GM18511 (cell line): ENCODE data around the gene LRRC8C.
A peak's percentile ranks its signal among the peaks of the same experiment; 100 is the strongest.

ENCODE experiments used
- ATAC-seq: cut with Tn5 transposase; IDR thresholded peaks from one replicate; pipeline ENCODE4 v1.9.1; 2021; ENCODE audit warnings: mild to moderate bottlenecking, moderate library complexity; ENCODE audit not compliant: unreplicated experiment

LRRC8C gene

DNA sequence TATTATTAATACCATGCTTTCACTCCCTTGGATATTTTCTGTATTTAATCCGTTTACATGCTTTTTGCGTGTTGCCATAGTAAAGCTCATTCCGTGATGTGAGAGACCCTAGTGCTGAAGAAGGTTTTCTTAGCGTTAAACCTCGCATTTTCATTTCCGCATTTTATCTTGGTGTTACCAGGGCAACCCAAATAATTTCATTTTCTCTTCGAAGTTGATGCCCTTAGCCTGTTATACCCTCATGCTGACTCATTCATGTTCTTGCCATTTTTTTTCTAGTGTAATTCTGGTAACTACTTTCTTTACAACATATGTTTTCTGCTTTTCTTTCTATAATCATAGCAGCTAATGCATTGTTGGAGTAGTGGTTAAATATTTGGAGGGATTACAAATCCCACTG, 37.2 kb downstream of the LRRC8C start:
- peak; percentile 99 for ATAC-seq

GRCh38 chr1:89670711-89671110, 37.8 kb downstream of the LRRC8C start:
- peak; percentile 28 for ATAC-seq

DNA sequence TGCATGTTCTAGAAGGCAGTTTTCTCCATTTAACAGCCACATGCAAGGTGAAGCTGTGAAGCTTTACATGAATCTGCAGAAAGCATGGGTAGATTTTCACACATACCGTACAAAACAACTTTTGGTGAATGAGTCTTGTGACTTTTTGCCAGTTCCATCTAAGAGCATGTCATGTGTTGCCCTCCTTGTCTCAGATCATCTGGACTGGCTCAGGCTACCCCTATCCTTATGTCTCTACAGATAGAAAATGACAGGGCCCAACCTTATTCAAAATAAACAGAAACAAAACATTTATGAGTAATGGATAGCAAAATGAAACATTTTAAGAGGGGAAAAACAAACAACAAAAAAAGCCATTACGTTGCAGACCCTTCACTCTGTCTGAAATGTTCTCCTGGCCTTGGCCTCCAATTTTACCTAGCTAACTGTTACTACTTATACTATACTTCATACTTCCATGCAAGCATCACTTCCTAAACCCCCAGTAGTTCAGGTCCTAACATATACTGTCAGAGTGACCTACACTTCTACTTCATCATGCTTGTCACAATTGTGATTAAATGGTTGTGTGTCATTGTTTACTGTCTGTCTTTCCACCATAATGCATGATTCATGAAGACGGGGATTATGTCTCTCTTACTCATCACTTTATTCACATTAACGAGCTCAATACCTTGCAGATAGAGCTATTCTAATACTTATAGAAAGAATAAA, 39.0 kb downstream of the LRRC8C start:
- no peak for ATAC-seq

GRCh38 chr1:89672489-89673183, 39.7 kb downstream of the LRRC8C start:
- ATAC-seq = no peak

DNA sequence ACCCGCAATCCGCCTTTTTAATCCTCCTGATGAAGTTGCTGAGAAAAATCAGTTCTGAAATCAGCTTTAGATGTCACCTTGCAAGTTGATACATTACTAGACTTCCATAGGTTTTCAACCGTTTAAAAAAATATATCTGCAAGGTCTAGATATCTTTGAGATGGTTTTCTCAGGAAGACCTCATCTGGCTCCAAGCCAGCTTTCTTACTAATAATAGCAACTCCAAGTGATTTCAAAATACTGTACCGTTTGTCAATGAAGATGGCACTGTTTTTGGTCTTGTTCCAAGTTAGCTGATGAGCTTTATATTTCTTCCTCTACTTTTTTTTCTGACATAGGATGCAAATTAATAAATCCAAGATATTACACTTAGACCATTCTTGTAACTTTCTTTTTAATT, 40.3 kb downstream of the LRRC8C start:
- ATAC-seq = no peak

- ATAC-seq = no peak
Measured at GRCh38 chr1:89675677-89676076, 42.8 kb downstream of the LRRC8C start.

- peak; percentile 73 for ATAC-seq
Measured at GRCh38 chr1:89681045-89681729, 48.3 kb downstream of the LRRC8C start.

DNA sequence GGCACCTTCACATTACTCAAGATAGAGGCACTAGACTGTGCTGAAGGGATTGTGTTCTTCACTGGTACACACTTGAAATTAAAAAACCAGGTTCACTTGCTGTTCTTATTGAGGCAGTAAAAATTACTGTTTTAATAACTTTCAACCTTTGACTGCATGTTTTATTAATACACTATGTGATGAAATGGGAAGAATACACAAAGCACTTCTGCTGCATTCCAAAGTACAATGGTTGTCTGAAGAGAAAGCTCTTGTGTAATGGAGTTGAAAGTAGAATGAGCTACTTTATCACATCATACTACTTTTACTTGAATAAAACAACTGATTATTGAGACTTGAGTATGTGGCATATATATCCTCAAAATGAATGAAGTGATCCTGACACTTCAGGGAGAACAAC, 49.7 kb downstream of the LRRC8C start:
- ATAC-seq = no peak

- ATAC-seq = no peak
Measured at GRCh38 chr1:89685461-89685860, 52.5 kb downstream of the LRRC8C start.

GRCh38 chr1:89686520-89686919, 53.6 kb downstream of the LRRC8C start:
- ATAC-seq = no peak

DNA sequence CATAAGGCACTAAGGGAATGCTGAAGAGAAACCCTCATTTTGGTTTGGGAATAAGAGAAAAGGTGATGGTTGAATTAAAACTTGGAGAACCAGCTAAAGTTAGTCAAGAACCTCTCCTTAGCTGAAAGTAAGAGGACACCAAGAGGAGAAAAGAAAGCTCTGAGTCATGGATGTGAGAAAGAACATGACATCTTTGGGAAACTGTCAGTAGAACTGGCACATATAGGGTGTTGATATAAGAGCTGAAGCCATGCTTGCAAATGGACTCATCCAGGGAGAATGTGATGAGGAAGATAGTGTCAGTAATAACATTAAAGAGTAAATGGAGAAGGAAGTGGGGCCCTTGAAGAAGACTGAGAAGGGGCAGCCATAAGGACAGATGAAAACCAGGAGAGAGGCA, 54.3 kb downstream of the LRRC8C start:
- ATAC-seq = no peak

DNA sequence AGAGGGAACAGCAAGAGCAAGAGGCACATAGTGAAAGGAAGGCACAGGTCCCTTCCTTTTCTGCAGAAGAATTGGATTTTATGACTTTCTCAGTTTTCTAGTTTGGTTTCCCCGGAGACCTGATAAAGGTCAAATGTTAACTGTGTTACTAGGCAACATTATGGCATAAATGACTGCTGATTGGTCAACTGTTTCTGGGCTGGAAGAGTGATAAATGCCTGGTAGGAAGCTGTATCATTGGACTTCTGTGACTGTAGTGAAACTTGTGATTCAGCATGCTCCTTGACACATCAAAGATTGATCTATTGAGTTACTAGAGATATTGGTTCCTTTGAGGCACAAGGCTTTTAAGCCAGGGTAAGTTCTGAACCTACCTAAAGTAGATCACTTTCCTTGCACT, 55.7 kb downstream of the LRRC8C start:
- ATAC-seq = no peak

GRCh38 chr1:89689234-89689633, 56.3 kb downstream of the LRRC8C start:
- ATAC-seq = no peak

DNA sequence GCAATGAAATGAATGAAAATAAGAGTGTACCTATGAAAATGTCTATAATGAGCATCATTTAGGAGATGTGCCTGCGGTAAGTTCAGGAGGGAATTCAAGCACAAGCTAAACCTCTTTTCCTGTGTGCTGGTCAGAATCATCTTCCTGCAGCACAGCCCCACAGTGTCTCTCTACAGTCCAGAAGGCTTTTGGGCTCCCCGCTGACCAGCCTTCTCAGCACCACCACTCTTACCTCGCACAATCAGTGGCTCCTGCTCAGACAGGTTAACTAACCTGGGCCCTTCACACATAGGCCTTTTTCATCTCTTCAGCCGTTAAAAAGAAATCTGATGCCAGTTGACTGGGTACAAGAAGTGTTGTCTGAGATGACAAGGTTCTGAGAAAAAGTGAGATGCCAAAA, 57.7 kb downstream of the LRRC8C start:
- ATAC-seq = no peak

DNA sequence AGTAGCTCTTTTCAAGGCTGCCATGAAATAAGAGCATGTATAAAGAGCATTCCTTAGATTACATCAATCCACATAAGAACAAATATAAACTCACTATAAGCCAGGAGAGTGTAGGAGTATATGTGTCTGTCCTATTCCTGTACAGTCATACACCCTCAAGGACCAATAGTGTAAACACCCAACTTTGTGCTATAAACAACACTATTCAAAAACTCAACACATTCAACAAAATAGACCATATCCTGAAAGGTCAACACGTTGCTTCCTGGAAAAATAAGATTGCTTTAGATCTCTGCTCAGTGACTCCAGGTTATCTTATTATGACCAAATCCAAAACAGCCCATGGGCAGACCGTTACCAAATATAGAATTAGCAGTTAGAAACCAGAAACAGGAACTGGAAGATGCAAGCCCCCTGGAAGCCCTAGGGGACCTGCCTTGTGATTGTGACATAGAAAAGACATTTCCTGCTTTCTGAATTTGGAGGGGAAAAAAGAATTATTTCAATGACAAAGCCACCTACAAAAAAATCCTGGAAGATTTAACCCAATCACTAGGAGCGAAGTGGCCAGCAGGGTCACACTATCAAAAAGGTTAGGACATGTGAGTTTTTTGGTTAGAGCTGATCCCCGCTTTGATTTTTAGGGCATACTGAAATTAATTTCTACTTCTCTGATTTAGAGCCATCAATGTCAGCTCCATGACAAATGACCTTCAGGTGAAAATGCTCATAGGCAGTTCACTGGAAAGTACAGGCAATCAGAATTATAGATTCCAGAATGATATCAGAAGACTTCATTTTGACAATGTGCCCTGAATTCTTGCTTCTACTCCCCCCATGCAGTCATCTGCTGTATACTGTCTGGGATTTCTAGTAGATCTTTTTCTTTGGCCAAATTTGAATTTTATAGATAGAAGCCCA, 59.9 kb downstream of the LRRC8C start:
- ATAC-seq = peak; percentile 89

GRCh38 chr1:89695847-89696246, 62.9 kb downstream of the LRRC8C start:
- no peak for ATAC-seq

DNA sequence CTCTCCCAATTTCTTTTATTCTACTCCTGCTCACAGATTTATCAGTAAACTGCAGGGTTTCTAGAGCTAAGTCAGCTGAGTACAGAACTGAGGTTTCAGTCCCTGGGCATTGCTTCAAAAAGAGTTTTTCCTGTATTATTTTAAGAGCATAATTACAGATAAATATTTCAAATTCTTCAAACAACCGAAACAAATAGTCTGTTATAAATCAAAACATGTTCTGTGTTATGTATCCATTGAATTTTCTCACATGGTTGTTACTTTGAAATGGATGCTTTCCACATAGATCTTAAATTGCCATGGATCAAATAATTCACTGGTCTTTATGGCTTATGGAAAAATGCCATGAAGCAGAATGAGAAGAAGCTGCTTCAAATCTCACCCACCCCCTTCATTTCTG, 64.5 kb downstream of the LRRC8C start:
- ATAC-seq = no peak

DNA sequence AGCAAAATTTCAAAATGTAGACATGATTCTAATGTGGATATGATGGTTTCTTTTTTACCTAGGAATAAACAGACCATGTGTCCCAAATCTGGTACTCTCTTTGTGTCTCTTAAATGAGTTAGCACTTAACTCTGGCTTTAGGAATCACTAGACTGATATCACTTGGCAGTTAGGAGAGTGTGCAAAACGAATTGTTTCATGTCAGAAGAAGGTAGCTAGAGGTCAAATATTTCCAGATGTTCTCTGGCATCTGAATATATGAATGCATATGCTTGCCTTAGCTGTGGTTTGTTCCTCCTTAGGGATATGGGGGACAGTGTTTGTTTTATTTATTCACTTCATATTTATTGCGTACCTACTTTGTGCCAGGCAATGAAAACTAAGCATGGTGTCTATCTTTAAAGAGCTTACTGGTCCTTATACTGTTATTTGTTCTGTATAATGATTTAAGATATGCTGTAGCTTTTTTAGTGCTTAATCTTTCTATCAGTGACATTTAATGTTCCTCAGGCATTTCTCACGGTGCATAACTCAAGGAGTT, 65.2 kb downstream of the LRRC8C start:
- no peak for ATAC-seq

- no peak for ATAC-seq
Measured at GRCh38 chr1:89698624-89699023, 65.7 kb downstream of the LRRC8C start.

DNA sequence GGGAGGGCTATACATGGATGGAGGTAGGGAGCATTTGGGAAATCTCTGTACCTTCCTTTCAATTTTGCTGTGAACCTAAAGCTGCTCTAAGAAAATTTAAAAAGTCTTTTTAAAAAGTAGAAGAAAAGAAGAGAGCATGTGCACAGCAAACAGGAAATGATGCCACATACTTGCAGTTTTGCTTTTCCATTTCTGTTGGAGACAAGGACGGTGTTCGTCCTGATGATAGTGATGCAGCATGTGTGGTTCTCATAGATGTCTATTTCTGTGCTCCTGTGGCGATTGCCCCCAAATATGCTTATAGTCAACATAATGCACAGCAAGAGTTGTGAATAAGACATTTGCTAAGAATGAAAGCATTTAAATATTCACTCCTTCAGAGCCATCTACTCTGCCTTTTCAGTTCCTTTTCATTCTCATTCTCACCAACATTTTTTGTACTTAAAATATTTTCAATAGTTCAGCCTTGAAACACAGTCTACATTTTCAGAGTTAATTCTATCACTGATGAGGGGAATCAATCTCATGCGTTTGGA, 66.6 kb downstream of the LRRC8C start:
- no peak for ATAC-seq
